Mesodermal cell (in vitro differentiated cells): ENCODE measurements around the gene CHCHD5. TPM values are rescaled to one million over a fixed set of nuclear protein-coding genes. Genes with fewer than 3 reads are reported as not detected.
"Not testable (repeated sequence)": the region's sequence is repeated elsewhere in the genome, so short reads cannot be mapped to it uniquely, and the experiment has no call there.

Experiments
- H3K27ac ChIP-seq: 2 replicates; pipeline ENCODE4 v1.7.0; 2013; ENCODE audit warnings: mild to moderate bottlenecking, low read depth, low read length, moderate library complexity; ENCODE audit not compliant: severe bottlenecking
- H3K36me3 ChIP-seq: 2 replicates; pipeline ENCODE4 v1.7.1; 2013; ENCODE audit warnings: mild to moderate bottlenecking, low read length, moderate library complexity; ENCODE audit not compliant: control insufficient read depth, insufficient read depth
- H3K4me1 ChIP-seq: one replicate; pipeline ENCODE4 v1.7.1; 2013; ENCODE audit warnings: mild to moderate bottlenecking, low read length; ENCODE audit not compliant: insufficient read depth, control insufficient read depth, poor library complexity, severe bottlenecking
- H3K4me3 ChIP-seq: 2 replicates; pipeline ENCODE4 v1.7.0; 2013; ENCODE audit warnings: low read length, control low read depth, mild to moderate bottlenecking; ENCODE audit not compliant: insufficient read depth, poor library complexity, severe bottlenecking; ENCODE audit errors: extremely low read depth
- H3K9me3 ChIP-seq: 2 replicates; pipeline ENCODE4 v1.7.1; 2013; ENCODE audit warnings: mild to moderate bottlenecking, low read length, moderate library complexity; ENCODE audit not compliant: control insufficient read depth
- WGBS, 2 experiments: methylation state at CpG; one replicate each; pipeline ENCODE4 v1.1.5; 2013; ENCODE audit warnings: missing lambda C conversion rate in 2 of 2; ENCODE audit not compliant: insufficient coverage in 2 of 2; 5-methylcytosine and 5-hydroxymethylcytosine counted together
- polyA plus RNA-seq, 2 experiments: library from polyadenylated mRNA; stranded (reverse); fragments of 50-300 nt; gene quantifications; one replicate each; pipeline ENCODE4 v1.2.3, GENCODE V29; 2013

The CHCHD5 gene
- polyA plus RNA-seq (2013, experiment 1 of 2): 41.8 TPM
- polyA plus RNA-seq (2013, experiment 2 of 2): 33.4 TPM

DNA sequence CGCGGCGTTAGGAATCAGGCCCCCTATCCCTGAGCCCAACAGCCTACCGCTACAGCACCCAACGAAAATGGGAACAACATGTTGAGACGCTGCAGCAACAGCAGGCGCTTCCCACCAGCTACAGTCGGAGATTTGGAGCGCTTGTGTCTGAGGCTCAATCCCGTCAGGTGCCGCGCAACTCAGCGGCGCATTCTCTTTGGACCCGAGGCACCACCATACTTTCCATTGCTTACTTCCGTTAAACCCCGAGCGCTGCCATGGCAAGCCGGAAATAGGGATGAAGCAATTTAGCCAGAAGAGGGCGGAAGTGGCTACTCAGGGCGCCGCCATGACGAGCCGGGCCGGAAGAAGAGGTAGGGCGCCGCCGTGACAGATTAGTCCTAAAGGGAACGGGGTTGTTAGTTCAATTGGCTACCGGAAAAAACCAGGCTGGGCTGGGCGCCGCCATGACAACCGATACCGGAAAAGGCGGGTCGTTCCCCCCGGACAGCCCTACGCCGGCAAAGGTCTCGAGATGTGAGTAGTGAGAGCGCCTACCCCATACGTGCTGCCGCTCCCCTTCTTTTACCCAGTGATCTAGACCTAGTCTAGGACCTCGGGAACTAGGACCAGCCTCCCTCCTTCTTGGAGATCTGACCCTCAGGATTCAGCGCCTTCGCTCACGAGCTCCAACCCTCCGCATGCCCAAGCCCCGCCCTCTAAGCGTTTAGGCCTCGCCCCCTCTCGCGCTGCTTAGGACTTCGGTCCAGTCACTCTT, at the start of gene CHCHD5:
Gene CHCHD5, plus strand, starts transcription at position 476 of the 757 bp plus-strand sequence. Its CDS starts 39 bp downstream, at position 515.
- peak within 1 kb of the TSS; percentile 60 for H3K4me3 ChIP-seq
- peaks cover 6% of the 10 kb centered on the region for H3K4me1 ChIP-seq
- no peaks in the 10 kb centered on the region for H3K9me3 ChIP-seq
- WGBS, 2 experiments: 0% methylated on average over 44 to 53 of the region's 54 CpGs
- peaks cover 24% of the 10 kb centered on the region for H3K36me3 ChIP-seq
- peak within 1 kb of the TSS; percentile 96 for H3K27ac ChIP-seq

GRCh38 chr2:112534826-112535225, 49.6 kb upstream of the CHCHD5 start:
- WGBS, 2 experiments: 75% methylated on average over 1 of the region's 1 CpG; no CpG with 5 or more reads in 1 of the 2 experiments
- Histone ChIP-seq H3K4me3 (no peak overlapping the region), H3K9me3 (no peaks in the 10 kb centered on the region), H3K4me1 (no peaks in the 10 kb centered on the region), H3K27ac (no peak overlapping the region), H3K36me3 (peaks cover 37% of the 10 kb centered on the region)

DNA sequence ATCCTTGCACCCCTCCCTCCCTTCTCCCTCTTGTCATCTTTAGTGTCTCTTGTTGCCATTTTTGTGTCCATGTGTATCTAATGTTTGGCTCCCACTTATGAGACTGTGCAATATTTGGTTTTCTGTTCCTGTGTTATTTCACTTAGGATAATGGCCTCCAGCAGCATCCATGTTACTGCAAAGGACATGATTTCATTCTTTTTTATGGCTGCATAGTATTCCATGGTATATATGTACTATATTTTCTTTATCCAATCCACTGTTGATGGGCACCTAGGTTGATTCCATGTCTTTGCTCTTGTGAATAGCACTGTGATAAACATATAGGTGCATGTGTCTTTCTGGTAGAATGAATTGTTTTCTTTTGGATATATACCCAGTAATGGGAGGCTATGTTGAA, 47.7 kb upstream of the CHCHD5 start:
- H3K4me1 ChIP-seq, H3K4me3 ChIP-seq, H3K9me3 ChIP-seq, H3K27ac ChIP-seq: not testable (repeated sequence)
- H3K36me3 ChIP-seq: peaks cover 20% of the 10 kb centered on the region

DNA sequence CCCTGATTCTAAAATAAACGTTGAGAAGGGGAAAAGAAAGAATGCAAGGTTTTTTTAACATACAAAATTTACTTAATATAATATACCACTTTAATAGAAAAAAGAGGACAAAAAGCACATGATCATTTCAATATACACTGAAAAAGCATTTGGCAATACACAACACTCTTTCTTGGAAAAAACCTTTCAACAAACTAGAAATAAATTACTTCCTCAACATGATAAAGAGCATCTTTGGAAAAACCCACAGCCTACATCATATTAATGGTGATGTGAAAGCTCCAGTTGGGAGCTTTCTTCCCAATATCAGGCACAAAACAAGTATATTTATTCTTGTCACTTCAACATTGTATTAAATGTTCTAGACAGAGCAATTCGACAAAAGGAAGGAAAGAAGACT, 45.1 kb upstream of the CHCHD5 start:
- peaks cover 2% of the 10 kb centered on the region for H3K36me3 ChIP-seq
- peaks cover 4% of the 10 kb centered on the region for H3K4me1 ChIP-seq
- WGBS, 2 experiments: no CpG with 5 or more reads among the region's 2 CpGs
- no peaks in the 10 kb centered on the region for H3K9me3 ChIP-seq
- H3K27ac ChIP-seq: no peak overlapping the region
- H3K4me3 ChIP-seq: no peak overlapping the region

GRCh38 chr2:112540906-112541305, 43.5 kb upstream of the CHCHD5 start:
- Histone ChIP-seq H3K9me3 (no peaks in the 10 kb centered on the region), H3K4me1 (peaks cover 4% of the 10 kb centered on the region), H3K36me3 (no peaks in the 10 kb centered on the region), H3K4me3 (no peak overlapping the region), H3K27ac (no peak overlapping the region)
- WGBS, 2 experiments: no CpG with 5 or more reads among the region's 2 CpGs

DNA sequence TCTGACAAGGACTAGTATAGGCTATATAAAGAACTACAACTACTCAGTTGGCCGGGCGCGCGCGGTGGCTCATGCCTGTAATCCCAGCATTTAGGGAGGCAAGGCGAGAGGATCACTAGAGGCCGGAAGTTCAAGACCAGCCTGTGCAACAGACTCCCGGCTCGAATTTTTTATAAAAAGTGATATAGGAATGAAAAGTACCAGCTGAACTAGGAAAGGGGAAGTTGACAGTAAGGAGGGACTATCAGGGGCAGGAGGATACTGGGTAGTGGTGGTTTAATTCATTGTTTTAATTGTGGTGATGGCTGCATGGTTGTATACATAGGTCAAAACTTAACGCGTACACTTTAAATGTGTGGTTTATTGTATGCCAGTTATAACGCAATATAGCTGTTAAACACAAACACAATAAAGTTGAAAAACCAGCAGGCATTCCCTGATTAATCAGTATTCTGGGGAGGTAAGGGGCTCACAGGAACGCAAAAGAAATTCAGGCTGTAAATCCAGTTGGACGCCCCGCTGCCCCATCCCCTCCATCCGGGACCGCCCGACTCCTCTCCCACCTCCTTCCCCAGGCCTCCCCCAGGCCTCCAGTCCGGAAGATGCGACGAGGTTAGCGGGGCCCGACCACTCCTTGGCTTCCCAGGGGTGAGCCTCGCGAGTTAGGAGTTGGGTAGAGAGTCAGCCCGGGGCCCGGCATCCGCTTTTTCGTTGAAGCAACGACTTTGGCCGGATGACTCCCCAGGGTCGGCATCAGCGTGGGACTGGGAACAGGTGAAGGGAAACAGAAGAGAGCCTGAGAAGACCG, 42.9 kb upstream of the CHCHD5 start:
- Histone ChIP-seq H3K9me3 (no peaks in the 10 kb centered on the region), H3K27ac (peak overlapping the region; percentile 98), H3K36me3 (peaks cover 4% of the 10 kb centered on the region), H3K4me1 (peaks cover 4% of the 10 kb centered on the region), H3K4me3 (peak overlapping the region; percentile 85)
- 1 to 22% methylated on average over 13 to 19 of the region's 34 CpGs for WGBS, 2 experiments

GRCh38 chr2:112542123-112542983, 42.1 kb upstream of the CHCHD5 start, which contains the start of gene POLR1B:
TSS of gene POLR1B (plus strand) at chr2:112542465. CDS start at chr2:112542495, 30 bp downstream.
- no peaks in the 10 kb centered on the region for H3K9me3 ChIP-seq
- peaks cover 12% of the 10 kb centered on the region for H3K36me3 ChIP-seq
- peaks cover 4% of the 10 kb centered on the region for H3K4me1 ChIP-seq
- H3K27ac ChIP-seq: peak within 1 kb of the TSS; percentile 98
- peak within 1 kb of the TSS; percentile 85 for H3K4me3 ChIP-seq
- 0% methylated on average over 34 to 58 of the region's 67 CpGs for WGBS, 2 experiments

DNA sequence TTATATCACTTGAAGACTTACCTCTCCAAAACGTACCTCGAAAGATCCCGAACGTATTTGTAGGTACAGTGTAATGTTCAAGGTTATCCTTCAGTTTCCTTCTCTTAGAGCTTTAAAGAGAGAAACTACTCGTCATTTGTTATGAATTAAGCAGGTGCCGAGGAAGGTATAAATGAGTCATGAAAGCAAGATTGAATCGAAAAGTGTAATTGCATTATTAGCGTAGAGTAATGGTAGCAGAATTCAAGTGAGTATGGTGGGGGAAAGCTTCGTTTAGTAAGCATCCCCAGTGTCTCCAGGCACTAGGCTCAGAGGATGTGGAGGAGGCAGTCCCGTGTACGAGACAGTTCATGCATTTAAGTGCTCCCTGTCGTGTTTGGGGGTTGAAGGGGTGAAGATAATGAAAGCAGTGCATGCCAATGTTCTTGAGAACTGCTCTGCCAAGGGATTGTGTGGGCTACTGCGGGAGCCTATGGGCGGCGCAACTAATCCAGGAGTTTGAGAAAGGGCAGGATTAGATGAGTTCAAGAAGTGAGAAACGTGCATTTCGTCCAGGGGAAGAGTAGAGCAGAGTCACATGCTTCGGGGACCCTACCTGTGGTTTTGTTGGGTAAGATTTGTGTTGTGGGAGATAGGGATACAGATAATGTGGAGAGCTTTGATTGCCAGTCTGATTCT, 41.3 kb upstream of the CHCHD5 start:
- H3K36me3 ChIP-seq: peaks cover 20% of the 10 kb centered on the region
- H3K4me1 ChIP-seq: peaks cover 4% of the 10 kb centered on the region
- whole genome bisulfite sequencing, 2 experiments: 4 to 5% methylated on average over 14 to 18 of the region's 18 CpGs
- H3K4me3 ChIP-seq: peak overlapping the region; percentile 85
- H3K9me3 ChIP-seq: no peaks in the 10 kb centered on the region
- no peak overlapping the region for H3K27ac ChIP-seq

GRCh38 chr2:112547333-112547732, 37.1 kb upstream of the CHCHD5 start:
- no peak overlapping the region for H3K4me3 ChIP-seq
- WGBS, 2 experiments: 90 to 100% methylated on average over 2 of the region's 4 CpGs
- peaks cover 58% of the 10 kb centered on the region for H3K36me3 ChIP-seq
- H3K4me1 ChIP-seq: peaks cover 4% of the 10 kb centered on the region
- H3K27ac ChIP-seq: no peak overlapping the region
- no peaks in the 10 kb centered on the region for H3K9me3 ChIP-seq

- Histone ChIP-seq H3K36me3 (peaks cover 74% of the 10 kb centered on the region), H3K27ac (no peak overlapping the region), H3K4me3 (no peak overlapping the region), H3K9me3 (no peaks in the 10 kb centered on the region), H3K4me1 (no peaks in the 10 kb centered on the region)
- 100% methylated on average over 1 to 2 of the region's 2 CpGs for WGBS, 2 experiments
Measured at GRCh38 chr2:112548980-112549379, 35.4 kb upstream of the CHCHD5 start.
